T-helper 9 cell (primary cell): ENCODE results near the gene LIN7A.

Experiments
- DNase-seq: peaks from one replicate; pipeline ENCODE4 v3.0.0-alpha.2; 2020

LIN7A gene

GRCh38 chr12:80857311-80857710, 80.4 kb downstream of the LIN7A start:
- no peak for DNase-seq

- DNase-seq = no peak
These were observed 88.4 kb downstream of the LIN7A start for GRCh38 chr12:80849337-80849736.

- no peak for DNase-seq
These were observed 88.9 kb downstream of the LIN7A start for GRCh38 chr12:80848858-80849257.

GRCh38 chr12:80847575-80847974, 90.2 kb downstream of the LIN7A start:
- no peak for DNase-seq

- DNase-seq = no peak
These were observed 90.8 kb downstream of the LIN7A start for GRCh38 chr12:80846952-80847351.

- DNase-seq = no peak
These were observed 92.1 kb downstream of the LIN7A start for GRCh38 chr12:80845639-80846038.

GRCh38 chr12:80843969-80844368, 93.8 kb downstream of the LIN7A start:
- DNase-seq = no peak

- no peak for DNase-seq
These were observed 99.0 kb downstream of the LIN7A start for GRCh38 chr12:80838708-80839107.

- DNase-seq = no peak
These were observed 99.6 kb downstream of the LIN7A start for GRCh38 chr12:80838024-80838658.

GRCh38 chr12:80837342-80837978, 100.3 kb downstream of the LIN7A start:
- no peak for DNase-seq

- DNase-seq = no peak
These were observed 103.0 kb downstream of the LIN7A start for GRCh38 chr12:80834724-80835123.

- no peak for DNase-seq
These were observed 107.1 kb downstream of the LIN7A start for GRCh38 chr12:80830533-80831088.

GRCh38 chr12:80829767-80830166, 108.0 kb downstream of the LIN7A start:
- no peak for DNase-seq

- DNase-seq = no peak
These were observed 112.2 kb downstream of the LIN7A start for GRCh38 chr12:80825506-80825905.

GRCh38 chr12:80823393-80823792, 114.3 kb downstream of the LIN7A start:
- no peak for DNase-seq

GRCh38 chr12:80821513-80822000, 116.2 kb downstream of the LIN7A start:
- no peak for DNase-seq

- no peak for DNase-seq
These were observed 118.9 kb downstream of the LIN7A start for GRCh38 chr12:80818878-80819277.

GRCh38 chr12:80815351-80815750, 122.4 kb downstream of the LIN7A start:
- no peak for DNase-seq

GRCh38 chr12:80814453-80814852, 123.3 kb downstream of the LIN7A start:
- no peak for DNase-seq

- no peak for DNase-seq
These were observed 123.9 kb downstream of the LIN7A start for GRCh38 chr12:80813820-80814219.

GRCh38 chr12:80811957-80812708, 125.6 kb downstream of the LIN7A start:
- DNase-seq = no peak

- no peak for DNase-seq
These were observed 126.9 kb downstream of the LIN7A start for GRCh38 chr12:80810874-80811273.

- DNase-seq = no peak
These were observed 130.0 kb downstream of the LIN7A start for GRCh38 chr12:80807640-80808288.
